ENCODE measurements around the gene VSTM4. TPM values are rescaled to one million over a fixed set of nuclear protein-coding genes. Genes with fewer than 3 reads are reported as not detected.

The VSTM4 gene
- total and polyA plus RNA-seq, 2 experiments from 2014 or later: 9.0 to 10.2 TPM

GRCh38 chr10:49143249-49143648 lies 27.9 kb upstream of the VSTM4 start:
- DNase-seq (ENCODE audit: low spot score): no peak
- H3K36me3 ChIP-seq (replicated peaks; ENCODE audit: insufficient read depth, low read depth): no peaks in the 10 kb centered on the region
- TF ChIP-seq EZH2 (IDR thresholded peaks at IDR 0.05; ENCODE audit: borderline replicate concordance) (no peak), EZH2phosphoT487 (IDR thresholded peaks at IDR 0.05; ENCODE audit: low read depth, severe bottlenecking, unreplicated experiment) (no peak), CTCF (IDR thresholded peaks at IDR 0.05; ENCODE audit: poor library complexity) (no peak)
- no peaks in the 10 kb centered on the region for H3K27me3 ChIP-seq
- H3K27ac ChIP-seq: no peak overlapping the region
- H4K20me1 ChIP-seq (ENCODE audit: insufficient read depth, poor library complexity, severe bottlenecking): no peaks in the 10 kb centered on the region
- peaks cover 24% of the 10 kb centered on the region for H3K4me1 ChIP-seq (ENCODE audit: insufficient read depth)
- no peaks in the 10 kb centered on the region for H3K9me2 ChIP-seq (replicated peaks; ENCODE audit: insufficient read depth)
- no peak overlapping the region for H3K4me2 ChIP-seq
- H2AFZ ChIP-seq: no peak overlapping the region
- no peaks in the 10 kb centered on the region for H3K79me2 ChIP-seq
- H3K4me3 ChIP-seq: no peak overlapping the region
- no peaks in the 10 kb centered on the region for H3K9me3 ChIP-seq (ENCODE audit: low read depth)

- Histone ChIP-seq H3K9me3 (ENCODE audit: low read depth) (no peaks in the 10 kb centered on the region), H3K4me1 (ENCODE audit: insufficient read depth) (peaks cover 24% of the 10 kb centered on the region), H3K4me2 (no peak overlapping the region), H3K9me2 (replicated peaks; ENCODE audit: insufficient read depth) (no peaks in the 10 kb centered on the region), H3K27ac (no peak overlapping the region), H3K79me2 (no peaks in the 10 kb centered on the region), H3K36me3 (replicated peaks; ENCODE audit: insufficient read depth, low read depth) (no peaks in the 10 kb centered on the region), H2AFZ (no peak overlapping the region), H4K20me1 (ENCODE audit: insufficient read depth, poor library complexity, severe bottlenecking) (no peaks in the 10 kb centered on the region), H3K4me3 (no peak overlapping the region), H3K27me3 (no peaks in the 10 kb centered on the region)
- WGBS (ENCODE audit: low lambda C conversion rate, missing lambda C conversion rate): 88% methylated on average over 5 of the region's 5 CpGs
- no peak for TF ChIP-seq EZH2 (IDR thresholded peaks at IDR 0.05; ENCODE audit: borderline replicate concordance)
- no peak for DNase-seq (ENCODE audit: low spot score)
These were observed 26.4 kb upstream of the VSTM4 start for GRCh38 chr10:49141541-49142332.

- no peak overlapping the region for H3K27ac ChIP-seq
- H2AFZ ChIP-seq: no peak overlapping the region
- DNase-seq (ENCODE audit: low spot score): no peak
- no peak overlapping the region for H3K4me2 ChIP-seq
- no peak overlapping the region for H3K4me3 ChIP-seq
- H3K27me3 ChIP-seq: no peaks in the 10 kb centered on the region
- H3K9me2 ChIP-seq (replicated peaks; ENCODE audit: insufficient read depth): no peaks in the 10 kb centered on the region
- no peaks in the 10 kb centered on the region for H3K36me3 ChIP-seq (replicated peaks; ENCODE audit: insufficient read depth, low read depth)
- H4K20me1 ChIP-seq (ENCODE audit: insufficient read depth, poor library complexity, severe bottlenecking): no peaks in the 10 kb centered on the region
- H3K9me3 ChIP-seq (ENCODE audit: low read depth): no peaks in the 10 kb centered on the region
- H3K4me1 ChIP-seq (ENCODE audit: insufficient read depth): peaks cover 24% of the 10 kb centered on the region
- no peaks in the 10 kb centered on the region for H3K79me2 ChIP-seq
- whole genome bisulfite sequencing (ENCODE audit: low lambda C conversion rate, missing lambda C conversion rate): 92% methylated on average over 5 of the region's 5 CpGs
- TF ChIP-seq CTCF (IDR thresholded peaks at IDR 0.05; ENCODE audit: poor library complexity): no peak
- no peak for TF ChIP-seq EZH2 (IDR thresholded peaks at IDR 0.05; ENCODE audit: borderline replicate concordance)
- TF ChIP-seq EZH2phosphoT487 (IDR thresholded peaks at IDR 0.05; ENCODE audit: low read depth, severe bottlenecking, unreplicated experiment): no peak
These were observed 25.2 kb upstream of the VSTM4 start for GRCh38 chr10:49140304-49141177.

DNA sequence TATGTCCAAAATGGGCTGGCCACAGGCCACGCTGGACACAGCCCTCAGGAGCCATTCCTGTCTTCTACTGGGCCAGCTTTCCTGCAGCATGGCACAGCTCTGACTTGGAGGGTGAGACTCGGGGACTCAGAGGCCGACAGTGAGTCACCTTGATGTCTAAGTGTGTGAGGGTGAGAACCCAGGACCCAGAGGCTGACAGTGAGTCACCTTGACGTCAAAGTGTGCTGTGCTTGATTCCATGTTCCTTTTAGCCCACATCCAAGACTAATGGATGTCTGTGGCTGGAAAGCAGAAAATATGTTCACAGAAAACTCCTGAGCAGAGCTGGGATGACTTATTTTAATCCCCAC lies 24.5 kb upstream of the VSTM4 start:
- TF ChIP-seq EZH2phosphoT487 (IDR thresholded peaks at IDR 0.05; ENCODE audit: low read depth, severe bottlenecking, unreplicated experiment): no peak
- no peak for TF ChIP-seq EZH2 (IDR thresholded peaks at IDR 0.05; ENCODE audit: borderline replicate concordance)
- TF ChIP-seq CTCF (IDR thresholded peaks at IDR 0.05; ENCODE audit: poor library complexity): no peak
- DNase-seq (ENCODE audit: low spot score): no peak
- no peaks in the 10 kb centered on the region for H3K9me3 ChIP-seq (ENCODE audit: low read depth)
- H3K79me2 ChIP-seq: no peaks in the 10 kb centered on the region
- WGBS (ENCODE audit: low lambda C conversion rate, missing lambda C conversion rate): 77% methylated on average over 4 of the region's 4 CpGs
- H2AFZ ChIP-seq: no peak overlapping the region
- H3K4me2 ChIP-seq: no peak overlapping the region
- no peaks in the 10 kb centered on the region for H3K36me3 ChIP-seq (replicated peaks; ENCODE audit: insufficient read depth, low read depth)
- H3K4me1 ChIP-seq (ENCODE audit: insufficient read depth): peaks cover 24% of the 10 kb centered on the region
- H3K9me2 ChIP-seq (replicated peaks; ENCODE audit: insufficient read depth): no peaks in the 10 kb centered on the region
- no peaks in the 10 kb centered on the region for H3K27me3 ChIP-seq
- H3K4me3 ChIP-seq: no peak overlapping the region
- no peaks in the 10 kb centered on the region for H4K20me1 ChIP-seq (ENCODE audit: insufficient read depth, poor library complexity, severe bottlenecking)
- peak overlapping the region; percentile 63 for H3K27ac ChIP-seq

Measured in hepatocyte (in vitro differentiated cells).